Fibroblast of the aortic adventitia (primary cell): ENCODE results near the gene SCFD2. TPM values are rescaled to one million over a fixed set of nuclear protein-coding genes. Genes with fewer than 3 reads are reported as not detected.

ENCODE experiments used
- DNase-seq: peaks from one replicate; pipeline ENCODE4 v3.0.0-alpha.2; 2010; ENCODE audit warnings: low read depth
- H3K4me3 ChIP-seq: 2 replicates; pipeline ENCODE4 v1.5.1; 2011; ENCODE audit warnings: low read depth, mild to moderate bottlenecking, control low read depth, low read length, moderate library complexity
- CTCF ChIP-seq: IDR thresholded peaks from 2 replicates; pipeline ENCODE4 v1.5.1; 2011; ENCODE audit warnings: mild to moderate bottlenecking, low read length, control low read depth, inconsistent platforms; ENCODE audit not compliant: insufficient read depth
- total RNA-seq: library from RNA; depleted of rRNA; stranded (reverse); fragments of >200 nt; gene quantifications from 2 replicates; pipeline ENCODE4 v1.2.3, GENCODE V29; 2012; ENCODE audit warnings: low replicate concordance

The SCFD2 gene
- total RNA-seq, 1 donor = 69.2 TPM

DNA sequence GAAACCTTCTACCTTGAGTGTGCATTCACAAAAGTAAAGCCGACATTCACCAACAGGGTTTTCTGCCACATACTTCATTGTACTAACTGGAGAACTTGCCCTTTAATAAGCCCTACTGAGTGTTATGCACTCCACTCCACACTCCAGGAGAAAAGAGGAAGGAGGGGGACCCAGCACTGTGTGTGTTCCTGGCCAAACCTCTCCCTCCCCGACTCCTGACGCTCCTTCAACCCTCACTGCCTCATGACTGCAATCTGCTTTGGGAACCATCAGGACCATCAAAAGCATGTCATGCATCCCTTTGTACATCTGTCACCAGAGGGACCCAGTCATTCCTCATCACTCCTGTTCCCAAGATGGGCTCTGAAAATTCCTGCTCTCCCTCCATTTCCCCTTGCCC lies 360.1 kb downstream of the SCFD2 start:
- TF ChIP-seq CTCF = no peak
- no peak for DNase-seq
- H3K4me3 ChIP-seq = no peak overlapping the region

GRCh38 chr4:53005149-53005546 lies 360.7 kb downstream of the SCFD2 start:
- DNase-seq = no peak
- no peak overlapping the region for H3K4me3 ChIP-seq
- no peak for TF ChIP-seq CTCF

DNA sequence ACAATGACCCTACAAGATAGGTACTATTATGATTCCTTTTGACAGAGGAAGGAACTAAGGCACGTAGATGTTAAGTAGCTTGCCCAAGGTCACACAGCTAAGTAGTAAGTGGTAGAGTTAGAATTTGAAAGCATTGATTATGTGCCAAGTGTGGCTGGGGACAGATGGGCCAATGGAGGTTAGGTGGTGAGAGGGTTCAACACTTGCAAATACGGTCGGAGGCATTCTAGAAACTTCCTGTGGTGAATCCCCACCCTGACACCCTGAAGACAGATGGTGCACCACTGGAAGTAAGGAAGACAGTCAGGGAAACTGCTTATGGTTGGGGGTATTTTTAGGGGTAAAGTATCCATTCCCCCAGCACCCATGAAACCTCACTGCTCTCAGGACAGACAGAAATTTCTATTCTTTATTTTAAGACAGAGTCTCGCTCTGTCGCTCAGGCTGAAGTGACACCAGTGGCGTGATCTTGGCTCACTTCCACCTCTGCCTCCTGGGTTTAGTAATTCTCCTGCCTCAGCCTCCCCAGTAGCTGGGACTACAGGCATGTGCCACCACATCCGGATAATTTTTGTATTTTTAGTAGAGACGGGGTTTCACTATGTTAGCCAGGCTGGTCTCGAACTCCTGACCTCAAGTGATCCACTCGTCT lies 361.2 kb downstream of the SCFD2 start:
- no peak for TF ChIP-seq CTCF
- DNase-seq = no peak
- no peak overlapping the region for H3K4me3 ChIP-seq

GRCh38 chr4:53003959-53004358 lies 361.9 kb downstream of the SCFD2 start:
- TF ChIP-seq CTCF = no peak
- H3K4me3 ChIP-seq = no peak overlapping the region
- no peak for DNase-seq

DNA sequence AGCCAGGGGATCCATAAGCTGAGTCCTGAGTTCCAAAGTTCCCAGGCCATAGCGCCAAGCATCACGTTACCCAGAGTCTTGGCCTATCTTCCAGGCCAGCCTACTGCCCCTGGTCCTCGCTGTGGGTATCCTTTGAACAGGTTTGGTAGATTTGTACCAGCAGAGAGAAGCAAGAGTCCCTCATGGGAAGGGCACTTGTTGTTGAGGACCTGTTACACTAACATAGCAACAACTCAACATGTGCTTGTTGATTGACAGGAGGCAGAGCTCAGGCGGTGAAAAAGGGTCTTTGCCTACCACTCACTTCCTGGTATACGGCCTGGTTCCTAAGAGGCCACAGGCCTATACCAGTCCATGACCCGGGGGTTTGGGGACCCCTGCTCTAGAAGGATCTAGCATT lies 365.3 kb downstream of the SCFD2 start:
- no peak overlapping the region for H3K4me3 ChIP-seq
- DNase-seq = no peak
- no peak for TF ChIP-seq CTCF

GRCh38 chr4:52999626-53000025 lies 366.2 kb downstream of the SCFD2 start:
- no peak for DNase-seq
- TF ChIP-seq CTCF = no peak
- no peak overlapping the region for H3K4me3 ChIP-seq

DNA sequence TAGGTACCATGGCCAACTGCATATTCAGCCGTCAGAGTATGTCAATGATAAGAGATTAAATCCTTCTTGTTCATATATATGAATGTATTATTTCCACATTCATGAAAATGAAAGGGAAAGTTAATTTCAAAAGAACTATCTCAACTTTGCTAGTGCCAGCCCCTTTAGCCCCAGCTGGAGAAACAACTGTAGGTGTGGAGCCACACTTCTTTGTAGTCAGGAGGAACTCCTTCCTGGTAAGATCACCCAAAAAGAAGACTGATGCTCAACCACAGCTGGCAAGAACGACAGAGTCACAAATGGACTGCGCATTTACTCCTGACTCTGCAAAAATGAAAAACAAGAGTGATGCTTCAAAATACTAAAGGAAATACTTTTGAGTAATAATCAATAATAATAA lies 367.4 kb downstream of the SCFD2 start:
- H3K4me3 ChIP-seq = no peak overlapping the region
- no peak for DNase-seq
- no peak for TF ChIP-seq CTCF
